IPS DF 19.7 (cell line): ENCODE results near the gene TCF4.
A peak's percentile ranks its signal among the peaks of the same experiment; 100 is the strongest.
"Not testable (repeated sequence)": the region's sequence is repeated elsewhere in the genome, so short reads cannot be mapped to it uniquely, and the experiment has no call there.

Experiments
- DNase-seq: peaks from one replicate; pipeline ENCODE4 v3.0.0-alpha.2; 2013; ENCODE audit warnings: low read depth, low spot score

The TCF4 gene

GRCh38 chr18:55477499-55477859 lies 110.5 kb downstream of the TCF4 start:
- DNase-seq = no peak

DNA sequence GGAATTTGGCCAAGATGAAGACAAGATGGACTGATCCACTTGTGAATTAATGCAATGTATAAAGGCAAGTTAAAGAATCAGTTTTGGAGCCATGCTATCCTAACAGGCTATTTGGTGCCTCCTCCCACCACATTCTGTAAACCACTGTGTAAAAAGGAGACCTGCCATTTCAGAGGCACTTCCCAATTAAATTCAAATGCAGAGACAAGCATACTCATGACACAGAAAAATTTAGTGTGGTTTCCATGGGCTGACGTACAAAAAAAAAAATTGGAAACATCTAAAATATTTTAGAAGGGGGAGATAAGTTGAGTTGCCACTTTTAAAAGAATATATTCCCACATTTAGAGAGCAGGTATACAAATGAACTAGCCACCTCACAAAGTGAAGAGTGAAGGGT lies 112.1 kb downstream of the TCF4 start:
- no peak for DNase-seq

DNA sequence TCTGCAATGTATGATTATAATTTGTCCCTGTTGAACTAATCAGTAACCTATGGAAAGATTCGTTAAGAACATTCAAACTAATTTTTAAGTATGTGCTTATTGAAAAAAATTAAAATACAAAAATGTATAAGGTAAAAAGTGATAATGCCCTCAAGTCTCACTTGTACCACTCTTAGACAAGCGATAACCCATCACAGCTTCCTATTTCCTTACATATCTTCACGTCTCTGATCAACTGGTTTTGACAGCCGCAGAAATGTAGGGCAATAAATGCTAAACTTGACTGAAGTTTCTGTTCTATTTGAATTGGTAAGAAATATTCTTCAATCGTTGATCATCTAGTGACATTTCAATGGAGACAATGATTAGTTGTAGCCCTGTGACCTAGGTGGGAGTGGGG lies 112.5 kb downstream of the TCF4 start:
- DNase-seq = no peak

- no peak for DNase-seq
These were observed 114.4 kb downstream of the TCF4 start for GRCh38 chr18:55473560-55473959.

GRCh38 chr18:55473058-55473457 lies 114.9 kb downstream of the TCF4 start:
- no peak for DNase-seq

DNA sequence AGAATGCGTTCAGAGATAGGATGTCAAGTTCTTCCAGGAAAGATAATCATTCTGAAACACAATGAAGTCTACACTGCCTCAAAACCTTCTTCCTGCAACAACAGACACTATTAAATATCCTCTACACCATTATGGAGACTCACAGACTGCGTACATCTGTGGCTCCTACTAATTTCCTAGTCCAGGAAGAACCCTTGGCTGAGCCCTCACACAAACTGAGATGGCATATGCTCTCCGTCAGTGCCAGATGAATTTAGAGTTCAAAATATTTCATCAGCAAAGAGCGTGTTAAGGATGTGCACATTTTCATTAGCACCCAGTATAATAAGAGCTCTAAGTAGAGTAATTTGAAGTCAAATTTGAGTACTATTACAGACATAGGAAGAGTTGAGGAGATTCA lies 117.2 kb downstream of the TCF4 start:
- no peak for DNase-seq

DNA sequence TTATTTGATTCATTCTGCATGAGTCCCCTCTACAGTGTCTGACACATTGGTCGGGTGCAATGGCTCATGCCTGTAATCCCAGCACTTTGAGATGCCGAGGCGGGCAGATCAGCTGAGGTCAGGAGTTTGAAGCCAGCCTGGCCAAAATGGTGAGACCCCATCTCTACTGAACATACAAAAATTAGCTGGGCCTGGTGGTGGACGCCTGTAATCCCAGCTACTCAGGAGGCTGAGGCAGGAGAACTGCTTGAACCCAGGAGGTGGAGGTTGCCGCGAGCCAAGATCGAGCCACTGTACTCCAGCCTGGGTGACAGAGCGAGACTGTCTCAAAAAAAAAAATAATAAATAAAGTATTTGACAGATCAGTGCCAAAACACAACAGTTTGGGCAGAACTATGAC lies 118.9 kb downstream of the TCF4 start:
- DNase-seq = not testable (repeated sequence)

DNA sequence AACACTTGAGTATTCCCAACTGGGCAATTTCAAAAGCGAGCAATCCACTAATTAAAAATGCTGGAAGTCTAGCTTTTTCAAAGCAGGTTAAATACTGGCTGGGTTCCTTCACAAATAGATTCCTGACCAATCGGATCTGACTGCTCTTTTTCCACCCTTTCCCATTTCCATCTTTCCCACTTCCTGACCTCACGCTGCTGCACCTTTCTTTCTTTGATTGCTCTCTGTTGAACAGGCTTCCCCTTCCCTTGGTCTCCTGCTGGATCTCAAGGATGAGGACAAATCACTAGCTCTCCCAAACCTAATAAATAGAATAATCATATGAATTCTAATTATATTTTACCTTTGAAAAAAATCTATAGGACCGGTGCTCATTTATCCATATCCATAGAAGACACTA lies 121.2 kb downstream of the TCF4 start:
- peak; percentile 28 for DNase-seq

GRCh38 chr18:55465313-55465712 lies 122.7 kb downstream of the TCF4 start:
- DNase-seq = no peak

DNA sequence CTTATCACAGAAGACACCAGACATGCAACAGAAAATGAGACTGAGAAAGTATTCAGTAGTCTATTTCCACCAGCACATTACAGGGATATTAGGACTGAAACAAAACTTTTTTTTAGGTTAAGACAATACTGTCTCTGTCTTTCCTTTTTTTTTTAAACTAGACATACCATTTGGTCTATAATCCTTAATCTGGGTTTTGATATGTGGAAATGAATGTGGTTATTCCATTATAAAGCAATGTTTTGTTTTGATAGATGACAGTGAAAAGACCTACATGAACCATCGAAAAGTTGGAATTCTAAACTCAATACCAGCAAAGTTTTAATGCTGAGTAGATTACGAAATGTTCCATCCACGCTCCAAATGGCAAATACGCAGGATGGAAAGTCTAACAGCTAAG lies 123.4 kb downstream of the TCF4 start:
- DNase-seq = no peak

- DNase-seq = no peak
These were observed 125.3 kb downstream of the TCF4 start for GRCh38 chr18:55462652-55463051.

DNA sequence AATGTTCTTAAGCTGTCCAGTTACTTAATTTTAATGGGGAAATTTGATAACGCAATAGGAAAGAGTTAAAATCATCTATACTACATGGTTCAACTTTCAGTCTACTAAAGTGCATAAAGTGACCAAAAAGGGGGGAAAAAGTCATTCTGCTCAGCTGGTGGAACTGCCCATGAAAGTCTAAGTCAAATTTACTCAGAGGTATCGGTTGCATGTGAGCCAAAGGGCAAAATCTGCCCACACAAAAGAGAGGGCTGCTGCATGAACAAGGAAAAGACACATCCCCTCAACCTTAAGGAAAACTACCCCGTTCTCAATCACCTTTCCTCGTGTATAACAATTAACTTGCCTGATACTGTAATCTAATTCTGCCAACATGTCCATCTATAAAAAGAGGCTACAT lies 126.1 kb downstream of the TCF4 start:
- no peak for DNase-seq

- DNase-seq = no peak
These were observed 129.4 kb downstream of the TCF4 start for GRCh38 chr18:55458456-55459203.

GRCh38 chr18:55457028-55457427 lies 131.0 kb downstream of the TCF4 start:
- DNase-seq = no peak

GRCh38 chr18:55455938-55456337 lies 132.1 kb downstream of the TCF4 start:
- no peak for DNase-seq

GRCh38 chr18:55453186-55453585 lies 134.8 kb downstream of the TCF4 start:
- no peak for DNase-seq

GRCh38 chr18:55452123-55452611 lies 135.8 kb downstream of the TCF4 start:
- DNase-seq = no peak

- no peak for DNase-seq
These were observed 138.4 kb downstream of the TCF4 start for GRCh38 chr18:55449412-55450140.

GRCh38 chr18:55448420-55448819 lies 139.6 kb downstream of the TCF4 start:
- DNase-seq = no peak

GRCh38 chr18:55447672-55448018 lies 140.3 kb downstream of the TCF4 start:
- no peak for DNase-seq

DNA sequence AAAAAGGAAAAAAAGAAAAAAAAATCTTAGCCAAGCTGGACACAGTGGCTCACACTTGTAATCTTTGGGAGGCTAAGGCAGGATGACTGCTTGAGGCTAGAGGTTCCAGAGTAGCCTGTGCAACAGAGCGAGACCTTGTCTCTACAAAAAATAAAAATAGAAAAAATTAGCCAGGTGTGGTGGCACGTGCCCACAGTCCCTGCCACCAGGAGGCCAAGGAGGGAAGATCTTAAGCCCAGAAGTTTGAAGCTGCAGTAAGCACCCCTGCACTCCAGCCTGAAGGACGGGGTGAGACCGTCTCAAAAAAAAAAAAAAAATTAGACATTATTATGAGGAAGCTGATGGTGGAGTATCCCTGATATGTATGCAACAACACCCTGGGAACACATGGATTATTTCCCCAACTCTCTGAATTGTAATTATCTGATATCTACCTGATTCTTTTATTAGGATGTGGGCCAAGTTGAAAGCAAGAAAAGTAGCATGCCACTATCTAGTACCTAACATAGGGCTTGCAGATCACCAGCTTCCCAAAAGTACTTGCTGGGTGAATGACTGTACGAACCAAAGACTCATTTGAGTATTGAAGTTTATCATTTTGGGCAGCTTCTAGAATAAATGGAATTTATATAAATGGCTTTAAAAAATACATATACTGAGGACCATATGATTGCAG lies 140.9 kb downstream of the TCF4 start:
- DNase-seq = no peak

DNA sequence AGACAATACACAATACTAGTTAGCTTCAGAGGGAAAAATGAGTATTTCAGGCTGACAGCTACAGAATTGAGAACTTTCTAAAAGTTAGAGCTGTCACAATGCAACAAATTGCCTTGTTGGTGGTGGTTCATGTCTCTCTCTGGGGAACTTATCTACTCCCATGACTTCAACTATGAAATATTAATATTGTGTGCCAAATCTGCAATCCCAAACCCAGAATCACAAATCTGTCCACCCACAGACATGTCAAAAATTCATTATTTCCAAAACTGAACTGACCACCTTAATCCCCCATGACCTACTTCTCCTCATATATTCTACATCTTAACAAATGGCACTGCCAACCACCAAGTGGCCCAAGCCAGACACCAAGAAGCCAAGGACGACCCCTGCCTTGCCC lies 143.5 kb downstream of the TCF4 start:
- no peak for DNase-seq

DNA sequence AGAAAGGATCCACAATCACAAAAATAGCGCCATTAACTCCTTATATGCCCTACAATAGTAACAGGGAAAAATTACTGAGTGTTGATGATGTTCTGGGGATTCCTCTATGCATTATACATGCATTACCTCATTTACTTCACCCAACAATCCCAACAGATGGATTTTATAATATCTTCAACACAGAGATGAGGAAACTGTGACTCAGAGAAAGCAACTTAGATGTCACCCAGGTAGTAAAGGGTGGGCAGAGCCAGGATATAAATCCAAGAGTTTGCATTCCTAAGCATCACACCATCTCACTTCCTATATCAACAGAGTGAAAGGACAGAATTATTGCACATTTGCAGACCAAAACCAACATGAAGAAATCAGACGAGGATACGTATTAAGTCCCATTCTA lies 144.2 kb downstream of the TCF4 start:
- no peak for DNase-seq
